ENCODE results near the gene ABHD12.

DNA sequence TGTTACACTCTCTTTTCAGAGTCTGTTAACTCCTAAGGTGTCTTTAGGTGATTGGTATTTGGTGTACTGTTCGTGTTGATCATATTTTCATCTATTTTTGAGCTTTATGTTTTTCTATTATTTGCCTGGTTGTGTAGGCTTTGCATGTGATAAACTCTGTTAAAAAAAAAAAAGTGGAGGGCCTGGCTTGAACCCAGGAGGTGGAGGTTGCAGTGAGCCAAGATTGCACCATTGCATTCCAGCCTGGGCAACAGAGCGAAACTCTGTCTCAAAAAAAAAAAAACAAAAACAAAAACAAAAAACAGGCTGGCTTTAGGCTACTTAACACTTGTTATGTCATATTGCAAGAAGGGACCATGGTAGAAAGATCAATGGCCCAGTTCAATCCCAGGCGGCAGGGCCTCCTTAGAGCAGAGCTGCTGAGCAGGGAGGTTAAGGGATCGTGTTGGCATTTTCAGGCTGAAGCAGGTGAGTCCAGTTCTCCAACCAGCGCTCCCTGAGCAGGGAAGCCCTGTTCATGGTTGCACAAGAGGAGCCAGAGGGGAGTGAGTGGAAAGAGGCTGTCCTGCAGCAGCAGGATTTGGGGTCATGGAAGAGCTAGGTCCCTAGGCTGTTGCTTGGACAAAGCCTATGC lies 134.3 kb downstream of the ABHD12 start:
- no peak for TF ChIP-seq USF1 (IDR thresholded peaks at IDR 0.05; ENCODE audit: borderline replicate concordance, extremely low read length, insufficient read depth, low read depth, low read length)
- no peak for TF ChIP-seq TCF12 (IDR thresholded peaks at IDR 0.05; ENCODE audit: low read depth, low read length)
- no peak for TF ChIP-seq EZH2 (IDR thresholded peaks at IDR 0.05; ENCODE audit: borderline replicate concordance, control insufficient read depth, low read depth, low read length)
- no peak for TF ChIP-seq CTCF (IDR thresholded peaks at IDR 0.05 in 2 of 3, conservative IDR thresholded peaks at IDR 0.05 in 1 of 3; ENCODE audit: control insufficient read depth in 2 of 3, extremely low read depth in 1 of 3, insufficient read depth in 1 of 3, low read depth in 3 of 3, low read length in 3 of 3)
- TF ChIP-seq BHLHE40 (IDR thresholded peaks at IDR 0.05; ENCODE audit: borderline replicate concordance in 1 of 2, low read depth in 2 of 2, low read length in 1 of 2), result no peak
- TF ChIP-seq RB1 (IDR thresholded peaks at IDR 0.05; ENCODE audit: borderline replicate concordance), result no peak
- TF ChIP-seq REST (IDR thresholded peaks at IDR 0.05; ENCODE audit: low read depth, low read length), result no peak
- TF ChIP-seq ZNF274 (IDR thresholded peaks at IDR 0.05; ENCODE audit: insufficient read depth, insufficient read length), result no peak
- TF ChIP-seq MTA3 (IDR thresholded peaks at IDR 0.05; ENCODE audit: borderline replicate concordance, low read length), result no peak
- no peak for TF ChIP-seq MYC (IDR thresholded peaks at IDR 0.05; ENCODE audit: insufficient read depth, insufficient read length, insufficient replicate concordance, low read length, severe bottlenecking)
- no peak for TF ChIP-seq POLR2AphosphoS5 (IDR thresholded peaks at IDR 0.05; ENCODE audit: low read length)
- no peak for TF ChIP-seq STAT1 (conservative IDR thresholded peaks at IDR 0.05)
- no peak for TF ChIP-seq ELK1 (IDR thresholded peaks at IDR 0.05; ENCODE audit: low read depth, low read length)
